Heart left ventricle (tissue), 13 donors: ENCODE results near the gene CLPTM1.

Experiments used
- CTCF ChIP-seq, 12 donors: fragments of 200-600 bp; sonication (generic) in 4 of 12; IDR thresholded peaks; one replicate each; pipeline versions ENCODE4 v1.5.0 to v1.8.0; 2018 to 2022; ENCODE audit warnings: antibody characterized with exemption in 12 of 12, mild to moderate bottlenecking in 5 of 12
- POLR2A ChIP-seq, 2 donors: fragments of 450-650 bp; IDR thresholded peaks; one replicate each; pipeline ENCODE4 v1.6.1; 2017; ENCODE audit warnings: antibody characterized with exemption in 2 of 2, mild to moderate bottlenecking in 2 of 2, moderate library complexity in 2 of 2
- donor health status: ischemic (EF 13 %, LVEDD 7.1; RV severe dilation, severe dysfunction).
- donor health status: DM: no; HTN: yes; CAD: no.
- donor health status: DM: no; HTN: no; CAD: no.
- donor health status: ischemic (EF 25% LVEDD 6.9; RV normal size, moderate dysfunction).
- donor health status: ischemic (EF 25% LVEDD 5.7; RV mildly dilated, moderate dysfunction).
- donor health status: ischemic (EF 35%, LVEDD 5.7; RV mildly dilated, moderate dysfunction).
- donor health status: nonischemic (EF 11% LVEDD 7.7; RV severe dilation, severe dysfunction).
- donor health status: DM: yes; HTN: yes; CAD: no.
- donor health status: PGD.
- donor health status: ischemic (EF 29% LVEDD 5.4; RV normal size, mild dysfunction).
- donor health status: nonischemic (EF 23%, LVEDD 6.1; RV moderate dilation, normal function).

- no peak for TF ChIP-seq CTCF (IDR thresholded peaks at IDR 0.05)
- no peak for TF ChIP-seq POLR2A (IDR thresholded peaks at IDR 0.05)
Measured at GRCh38 chr19:44907613-44908012, 47.6 kb upstream of the CLPTM1 start.
